ENCODE measurements around the gene KCTD16.

DNA sequence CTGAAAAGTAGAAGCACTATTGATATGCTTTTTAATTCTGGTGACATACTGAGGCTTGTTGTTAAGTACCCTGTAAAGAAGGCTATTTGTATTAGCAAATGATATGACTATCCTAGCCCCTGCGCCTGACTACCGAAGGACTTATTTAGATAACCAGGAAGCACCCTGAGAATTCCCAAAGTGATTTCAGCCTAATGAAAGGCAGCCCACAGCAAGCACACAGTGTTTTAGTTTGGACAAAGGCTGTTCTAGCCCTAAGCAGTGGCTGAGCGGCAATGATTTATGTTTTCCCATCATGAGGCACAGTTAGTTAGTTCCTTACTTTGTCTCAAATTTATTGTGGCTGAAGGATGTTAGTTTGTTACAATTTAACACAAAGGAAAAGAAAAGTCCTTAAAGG is 235.3 kb downstream of the KCTD16 start:
- TF ChIP-seq, protein P1, sequence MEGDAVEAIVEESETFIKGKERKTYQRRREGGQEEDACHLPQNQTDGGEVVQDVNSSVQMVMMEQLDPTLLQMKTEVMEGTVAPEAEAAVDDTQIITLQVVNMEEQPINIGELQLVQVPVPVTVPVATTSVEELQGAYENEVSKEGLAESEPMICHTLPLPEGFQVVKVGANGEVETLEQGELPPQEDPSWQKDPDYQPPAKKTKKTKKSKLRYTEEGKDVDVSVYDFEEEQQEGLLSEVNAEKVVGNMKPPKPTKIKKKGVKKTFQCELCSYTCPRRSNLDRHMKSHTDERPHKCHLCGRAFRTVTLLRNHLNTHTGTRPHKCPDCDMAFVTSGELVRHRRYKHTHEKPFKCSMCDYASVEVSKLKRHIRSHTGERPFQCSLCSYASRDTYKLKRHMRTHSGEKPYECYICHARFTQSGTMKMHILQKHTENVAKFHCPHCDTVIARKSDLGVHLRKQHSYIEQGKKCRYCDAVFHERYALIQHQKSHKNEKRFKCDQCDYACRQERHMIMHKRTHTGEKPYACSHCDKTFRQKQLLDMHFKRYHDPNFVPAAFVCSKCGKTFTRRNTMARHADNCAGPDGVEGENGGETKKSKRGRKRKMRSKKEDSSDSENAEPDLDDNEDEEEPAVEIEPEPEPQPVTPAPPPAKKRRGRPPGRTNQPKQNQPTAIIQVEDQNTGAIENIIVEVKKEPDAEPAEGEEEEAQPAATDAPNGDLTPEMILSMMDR (IDR thresholded peaks at IDR 0.05), result no peak
- TF ChIP-seq, protein P2, sequence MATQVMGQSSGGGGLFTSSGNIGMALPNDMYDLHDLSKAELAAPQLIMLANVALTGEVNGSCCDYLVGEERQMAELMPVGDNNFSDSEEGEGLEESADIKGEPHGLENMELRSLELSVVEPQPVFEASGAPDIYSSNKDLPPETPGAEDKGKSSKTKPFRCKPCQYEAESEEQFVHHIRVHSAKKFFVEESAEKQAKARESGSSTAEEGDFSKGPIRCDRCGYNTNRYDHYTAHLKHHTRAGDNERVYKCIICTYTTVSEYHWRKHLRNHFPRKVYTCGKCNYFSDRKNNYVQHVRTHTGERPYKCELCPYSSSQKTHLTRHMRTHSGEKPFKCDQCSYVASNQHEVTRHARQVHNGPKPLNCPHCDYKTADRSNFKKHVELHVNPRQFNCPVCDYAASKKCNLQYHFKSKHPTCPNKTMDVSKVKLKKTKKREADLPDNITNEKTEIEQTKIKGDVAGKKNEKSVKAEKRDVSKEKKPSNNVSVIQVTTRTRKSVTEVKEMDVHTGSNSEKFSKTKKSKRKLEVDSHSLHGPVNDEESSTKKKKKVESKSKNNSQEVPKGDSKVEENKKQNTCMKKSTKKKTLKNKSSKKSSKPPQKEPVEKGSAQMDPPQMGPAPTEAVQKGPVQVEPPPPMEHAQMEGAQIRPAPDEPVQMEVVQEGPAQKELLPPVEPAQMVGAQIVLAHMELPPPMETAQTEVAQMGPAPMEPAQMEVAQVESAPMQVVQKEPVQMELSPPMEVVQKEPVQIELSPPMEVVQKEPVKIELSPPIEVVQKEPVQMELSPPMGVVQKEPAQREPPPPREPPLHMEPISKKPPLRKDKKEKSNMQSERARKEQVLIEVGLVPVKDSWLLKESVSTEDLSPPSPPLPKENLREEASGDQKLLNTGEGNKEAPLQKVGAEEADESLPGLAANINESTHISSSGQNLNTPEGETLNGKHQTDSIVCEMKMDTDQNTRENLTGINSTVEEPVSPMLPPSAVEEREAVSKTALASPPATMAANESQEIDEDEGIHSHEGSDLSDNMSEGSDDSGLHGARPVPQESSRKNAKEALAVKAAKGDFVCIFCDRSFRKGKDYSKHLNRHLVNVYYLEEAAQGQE (IDR thresholded peaks at IDR 0.05; ENCODE audit: low read depth, low read length), result no peak
- TF ChIP-seq TEAD4 (IDR thresholded peaks at IDR 0.05; ENCODE audit: borderline replicate concordance, insufficient read depth) (no peak), EP300 (IDR thresholded peaks at IDR 0.05; ENCODE audit: borderline replicate concordance in 1 of 2, low read depth in 1 of 2, low read length in 1 of 2) (no peak), POLR2AphosphoS5 (IDR thresholded peaks at IDR 0.05; ENCODE audit: low read depth, low read length) (no peak), FOXM1 (IDR thresholded peaks at IDR 0.05; ENCODE audit: low read depth) (no peak), FOSL2 (IDR thresholded peaks at IDR 0.05; ENCODE audit: borderline replicate concordance, low read depth) (no peak), FOXJ3 (CRISPR knock-in tag; IDR thresholded peaks at IDR 0.05) (no peak), SMC3 (IDR thresholded peaks at IDR 0.05; ENCODE audit: low read depth, low read length) (no peak), IRF3 (IDR thresholded peaks at IDR 0.05; ENCODE audit: low read depth, low read length) (no peak)
- TF ChIP-seq, protein P3, sequence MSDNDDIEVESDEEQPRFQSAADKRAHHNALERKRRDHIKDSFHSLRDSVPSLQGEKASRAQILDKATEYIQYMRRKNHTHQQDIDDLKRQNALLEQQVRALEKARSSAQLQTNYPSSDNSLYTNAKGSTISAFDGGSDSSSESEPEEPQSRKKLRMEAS (IDR thresholded peaks at IDR 0.05; ENCODE audit: low read depth), result no peak

All from SK-N-SH (cell line).